Measurements from ENCODE around the gene TRIM28.
A peak's percentile ranks its signal among the peaks of the same experiment; 100 is the strongest.
"Not testable (repeated sequence)": the region's sequence is repeated elsewhere in the genome, so short reads cannot be mapped to it uniquely, and the experiment has no call there.

The TRIM28 gene

DNA sequence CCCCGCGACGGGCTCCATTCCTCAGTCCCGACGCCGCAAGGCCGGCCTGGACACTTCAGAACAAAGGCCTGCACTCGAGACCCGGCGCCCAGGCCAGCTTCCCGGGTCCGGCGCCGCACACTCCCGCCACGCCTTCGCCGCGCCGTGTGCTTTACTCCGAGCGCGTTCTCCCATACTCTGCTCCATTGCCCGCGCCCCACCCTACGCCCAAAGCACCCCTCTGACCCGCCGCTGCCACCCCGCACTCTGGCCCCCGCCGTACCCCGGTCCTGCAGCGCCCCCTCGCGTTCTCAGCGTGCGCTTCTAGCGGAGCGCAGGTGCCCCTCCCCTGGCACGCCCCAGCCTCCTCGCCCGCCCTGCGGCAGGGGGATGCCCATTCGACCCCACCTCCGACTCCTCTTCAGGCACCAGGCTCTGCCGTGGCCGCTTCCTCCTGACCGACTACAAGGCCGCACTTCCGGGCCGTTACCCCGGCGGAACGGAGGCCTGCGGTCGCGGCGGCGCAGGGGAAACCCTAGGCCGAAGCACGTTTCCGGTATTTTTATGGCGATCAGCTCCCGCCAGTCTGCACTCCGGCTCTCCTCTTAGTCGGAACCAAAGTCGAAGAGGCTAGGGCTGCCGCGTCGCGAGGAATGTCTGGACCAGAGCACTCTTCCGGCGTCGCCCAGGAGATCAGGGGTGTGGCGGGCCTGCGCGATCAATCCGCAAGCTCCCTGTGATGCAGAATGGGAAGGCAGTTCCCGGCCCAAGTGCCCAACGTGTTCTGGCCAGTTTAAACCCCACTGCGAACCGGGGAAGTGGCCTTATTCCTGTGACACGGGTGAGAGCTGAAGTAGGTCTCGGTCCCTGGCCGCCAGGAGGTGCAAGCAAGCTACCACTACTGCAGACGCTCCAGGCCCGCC is 24.3 kb upstream of the TRIM28 start, which contains the start of gene ZBTB45:
TSS of gene ZBTB45 (minus strand) at position 456 of the 902 bp plus-strand sequence. CDS start 2,137 bp downstream, outside the sequence.
- peak; percentile 97 for DNase-seq

DNA sequence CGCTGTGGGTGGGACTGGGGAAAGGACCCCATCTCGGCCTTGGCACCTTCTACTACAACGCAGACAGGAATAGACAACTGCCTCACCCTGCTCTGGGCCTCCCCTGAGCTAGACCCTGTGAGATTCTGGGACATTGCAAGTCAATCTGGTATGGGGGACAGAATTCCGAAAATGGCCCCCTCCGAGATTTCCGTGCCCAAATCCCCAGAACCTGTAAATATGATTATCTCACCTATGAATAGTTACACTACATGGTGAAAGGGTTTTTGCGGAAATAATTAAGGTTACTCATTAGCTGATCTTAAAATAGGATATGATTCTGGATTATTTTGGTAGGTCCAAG is 23.6 kb upstream of the TRIM28 start:
- DNase-seq, result no peak

DNA sequence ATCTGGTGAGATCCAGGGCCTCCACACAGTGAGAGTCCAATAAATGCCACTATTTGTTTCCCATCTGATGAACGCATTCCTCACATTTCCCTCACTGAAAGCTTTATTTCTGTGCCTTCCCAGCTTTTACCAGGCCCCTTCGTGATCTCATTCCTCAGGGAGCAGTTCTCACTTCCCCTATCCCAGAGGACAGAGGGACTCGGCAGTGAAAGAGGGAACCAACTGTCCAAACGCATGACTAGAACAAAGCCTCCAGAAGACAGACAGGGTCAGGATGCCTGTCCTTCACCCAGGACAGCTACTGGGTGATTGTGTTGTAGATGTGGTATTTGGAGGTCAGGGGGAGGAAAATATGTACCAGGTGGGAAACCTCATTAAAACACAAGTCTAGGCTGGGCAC is 22.2 kb upstream of the TRIM28 start:
- DNase-seq, result no peak

DNA sequence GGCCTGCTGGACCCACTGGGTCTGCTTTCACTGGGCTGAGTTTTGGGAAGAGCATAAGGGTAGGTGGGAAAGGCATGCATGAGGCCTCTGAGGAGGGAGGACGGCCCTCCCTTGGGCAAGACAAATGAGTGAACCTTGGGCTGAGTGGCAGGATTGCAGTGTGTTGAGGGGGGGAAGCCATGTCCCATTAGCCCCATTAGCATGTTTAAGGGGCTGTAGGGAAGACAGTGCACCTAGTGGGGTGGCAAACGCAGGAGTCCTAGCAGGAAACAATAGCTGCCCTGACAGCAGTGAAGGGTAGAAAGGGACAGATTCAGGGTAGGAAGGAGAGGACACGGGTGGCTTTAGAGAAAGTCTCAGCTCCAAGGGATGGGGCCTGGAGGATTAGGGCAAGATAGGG is 21.2 kb upstream of the TRIM28 start:
- no peak for DNase-seq

DNA sequence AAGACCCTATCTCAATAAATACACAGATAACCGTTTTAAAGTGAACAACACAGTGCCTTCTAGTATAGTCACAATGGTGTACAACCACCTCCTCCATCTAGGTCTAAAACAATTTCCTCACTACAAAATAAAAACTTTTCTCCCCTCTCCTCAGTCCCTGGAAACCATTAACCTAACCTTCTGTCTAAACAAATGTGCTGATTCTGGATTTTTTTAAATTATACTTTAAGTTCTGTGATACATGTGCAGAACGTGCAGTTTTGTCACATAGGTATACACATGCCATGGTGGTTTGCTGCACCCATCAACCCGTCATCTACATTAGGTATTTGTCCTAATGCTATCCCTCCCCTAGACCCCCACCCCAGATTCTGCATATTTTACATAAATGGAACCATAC is 14.5 kb upstream of the TRIM28 start:
- no peak for DNase-seq

DNA sequence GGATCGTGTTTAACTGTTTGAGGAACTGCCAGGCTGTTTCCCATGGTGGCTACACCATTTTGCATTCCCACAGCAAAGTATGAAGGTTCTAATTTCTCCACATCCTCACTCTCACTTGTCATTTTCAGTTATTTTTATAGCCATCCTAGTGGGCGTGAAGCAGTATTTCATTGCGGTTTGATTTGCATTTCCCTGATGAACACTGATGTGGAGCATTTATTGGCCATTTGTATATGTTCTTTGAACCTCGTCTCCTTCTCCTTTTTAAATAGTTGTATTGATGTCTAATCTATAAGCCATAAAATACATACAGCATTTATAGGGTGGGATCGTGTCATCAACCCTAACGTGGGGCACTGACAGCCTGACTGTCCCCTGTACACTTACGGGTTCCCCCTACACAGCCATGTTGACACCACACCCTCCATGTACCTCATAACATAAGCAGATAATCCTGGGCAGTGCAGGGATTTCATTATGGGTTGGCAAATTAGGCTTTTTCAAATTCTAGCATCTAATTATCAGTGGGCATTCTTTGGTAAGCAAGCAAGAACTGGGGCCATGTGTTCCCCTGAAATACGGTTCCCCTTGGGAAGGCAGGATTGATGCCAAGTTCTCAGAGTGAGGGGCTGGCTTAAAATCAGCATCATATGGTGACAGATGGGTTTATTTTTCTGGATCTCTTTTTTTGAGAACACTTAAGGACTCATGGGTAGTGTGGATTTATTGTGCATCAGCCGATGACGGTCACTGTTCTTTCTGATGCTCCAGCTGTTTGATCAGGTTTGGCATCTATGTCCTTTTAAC is 12.6 kb upstream of the TRIM28 start:
- DNase-seq, result no peak

DNA sequence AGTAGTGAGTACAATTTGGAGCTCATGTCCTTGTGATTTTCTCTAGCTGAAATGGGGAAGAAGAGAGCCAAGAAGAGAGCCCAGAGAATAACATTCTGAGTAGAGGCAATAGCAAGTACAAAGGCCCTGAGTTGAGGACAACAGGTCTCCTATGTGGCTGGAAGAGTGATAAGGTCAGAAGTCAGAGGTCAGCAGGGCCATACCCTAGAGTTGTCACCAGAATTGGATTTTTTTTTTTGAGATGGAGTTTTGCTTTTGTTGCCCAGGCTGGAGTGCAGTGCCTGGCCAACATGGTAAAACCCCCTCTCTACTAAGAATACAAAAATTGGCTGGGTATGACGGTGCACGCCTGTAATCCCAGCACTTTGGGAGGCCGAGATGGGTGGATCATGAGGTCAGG is 8.0 kb upstream of the TRIM28 start:
- no peak for DNase-seq

DNA sequence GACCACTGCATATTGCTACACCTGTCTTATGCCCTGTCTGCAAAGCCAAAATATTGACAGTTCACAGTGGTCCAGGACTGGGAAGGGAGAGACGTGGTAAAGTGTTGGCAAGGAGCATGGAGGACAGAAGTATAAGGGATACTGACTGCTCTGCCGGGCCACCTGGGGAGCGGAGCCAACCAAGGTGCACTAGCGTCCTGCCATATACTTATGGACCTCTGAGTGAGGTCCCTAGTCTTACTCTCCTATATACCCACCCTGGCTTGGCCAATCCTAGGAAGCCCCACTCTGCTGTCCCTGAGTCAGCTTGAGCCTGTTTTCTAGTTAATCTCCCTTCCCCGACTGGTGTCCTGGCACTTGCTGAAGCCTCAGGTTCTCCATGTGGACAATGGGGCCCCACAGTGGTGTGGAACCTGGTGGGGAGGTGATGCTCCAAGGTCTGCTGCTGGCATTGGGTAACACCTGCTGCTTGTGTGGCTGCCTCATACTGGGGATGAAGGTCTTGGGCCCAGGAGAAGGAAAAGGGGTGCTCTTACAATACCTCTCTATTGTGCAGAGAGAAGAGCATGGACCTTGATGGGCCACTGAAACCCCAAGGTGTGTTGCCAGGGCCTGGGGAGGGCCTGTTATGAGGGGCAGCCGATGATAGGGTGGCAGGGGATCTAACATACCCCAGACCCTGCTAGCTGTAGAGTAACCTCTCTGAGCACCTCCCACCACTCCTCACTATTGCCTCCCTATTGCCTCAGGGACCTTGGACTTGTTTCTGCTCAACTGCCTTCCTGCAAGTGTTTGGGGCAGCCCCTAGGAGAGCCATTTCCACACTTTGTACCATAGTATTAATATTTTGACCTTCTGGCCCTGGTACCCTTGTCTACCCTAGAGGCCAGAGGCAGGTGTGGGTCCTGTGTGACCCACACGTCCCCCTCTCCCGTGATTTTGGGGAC is 6.7 kb upstream of the TRIM28 start:
- DNase-seq, result no peak

DNA sequence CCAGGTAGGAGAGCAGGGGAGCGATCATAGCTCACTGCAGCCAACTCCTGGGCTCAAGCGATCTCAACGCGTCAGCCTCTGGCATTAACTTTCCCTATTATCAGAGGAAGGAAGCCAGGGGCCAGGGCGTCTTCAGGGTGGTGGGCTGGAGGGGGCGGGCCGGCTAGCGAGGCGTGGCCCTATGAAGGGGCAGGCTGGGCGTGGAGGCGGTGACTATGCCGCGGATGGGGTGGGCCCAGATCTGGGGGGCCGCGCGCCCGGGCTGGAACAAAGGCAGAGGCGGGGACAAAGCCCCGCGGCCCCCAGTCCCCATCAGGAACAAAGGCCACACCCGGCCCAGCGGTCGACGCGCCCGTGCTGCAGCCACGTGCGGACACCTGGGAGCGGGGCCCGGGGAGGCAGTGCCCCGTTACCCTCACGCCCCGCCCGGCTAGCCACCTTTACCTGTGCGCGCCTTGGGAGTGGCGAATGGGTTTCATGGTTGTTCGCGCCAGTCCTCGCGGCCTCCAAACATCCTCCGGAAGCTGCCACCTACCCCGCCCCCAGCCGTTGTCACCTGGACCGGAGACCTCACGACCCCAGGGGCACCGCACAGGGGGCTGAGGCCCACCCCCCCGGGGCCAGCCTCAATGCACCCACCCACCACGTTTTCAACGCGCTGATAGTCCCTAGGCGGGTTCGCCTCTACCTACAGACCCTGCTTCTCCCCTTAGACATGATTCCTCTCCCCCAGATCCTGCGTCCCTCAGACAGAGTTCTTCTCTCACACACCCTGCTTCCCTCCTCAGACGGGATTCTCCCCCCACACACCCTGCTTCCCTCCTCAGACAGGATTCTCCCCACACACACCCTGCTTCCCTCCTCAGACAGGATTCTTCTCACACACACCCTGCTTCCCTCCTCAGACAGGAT is 5.4 kb upstream of the TRIM28 start:
- DNase-seq, result peak; percentile 69

DNA sequence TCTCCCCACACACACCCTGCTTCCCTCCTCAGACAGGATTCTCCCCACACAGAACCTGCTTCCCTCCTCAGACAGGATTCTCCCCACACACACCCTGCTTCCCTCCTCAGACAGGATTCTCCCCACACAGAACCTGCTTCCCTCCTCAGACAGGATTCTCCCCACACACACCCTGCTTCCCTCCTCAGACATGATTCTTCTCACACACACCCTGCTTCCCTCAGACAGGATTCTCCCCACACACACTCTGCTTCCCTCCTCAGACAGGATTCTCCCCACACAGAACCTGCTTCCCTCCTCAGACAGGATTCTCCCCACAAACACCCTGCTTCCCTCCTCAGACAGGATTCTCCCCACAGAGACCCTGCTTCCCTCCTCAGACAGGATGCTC is 4.7 kb upstream of the TRIM28 start:
- DNase-seq, result not testable (repeated sequence)

DNA sequence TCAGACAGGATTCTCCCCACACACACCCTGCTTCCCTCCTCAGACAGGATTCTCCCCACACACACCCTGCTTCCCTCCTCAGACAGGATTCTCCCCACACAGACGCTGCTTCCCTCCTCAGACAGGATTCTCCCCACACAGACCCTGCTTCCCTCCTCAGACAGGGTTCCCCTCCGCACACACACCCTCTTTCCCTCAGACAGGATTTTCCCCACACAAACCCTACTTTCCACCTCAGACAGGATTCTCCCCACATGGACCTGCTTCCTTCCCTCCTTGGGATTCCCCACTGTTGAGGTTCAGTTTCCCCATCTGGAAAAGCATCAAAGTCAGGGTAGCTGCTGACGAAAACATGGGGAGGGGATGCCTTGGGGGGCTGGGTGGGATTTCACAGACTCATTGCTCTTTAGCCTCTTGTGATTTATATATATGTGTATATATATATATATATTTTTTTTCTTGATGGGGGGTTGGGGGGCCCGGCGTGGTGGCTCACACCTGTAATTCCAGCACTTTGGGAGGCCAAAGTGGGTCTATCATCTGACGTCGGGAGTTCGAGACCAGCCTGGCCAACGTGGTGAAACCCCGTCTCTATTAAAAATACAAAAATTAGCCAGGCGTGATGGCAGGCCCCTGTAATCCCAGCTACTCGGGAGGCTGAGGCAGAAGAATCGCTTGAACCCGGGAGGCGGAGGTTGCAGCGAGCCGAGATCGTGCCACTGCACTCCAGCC is 1.1 kb upstream of the TRIM28 start:
- not testable (repeated sequence) for DNase-seq

DNA sequence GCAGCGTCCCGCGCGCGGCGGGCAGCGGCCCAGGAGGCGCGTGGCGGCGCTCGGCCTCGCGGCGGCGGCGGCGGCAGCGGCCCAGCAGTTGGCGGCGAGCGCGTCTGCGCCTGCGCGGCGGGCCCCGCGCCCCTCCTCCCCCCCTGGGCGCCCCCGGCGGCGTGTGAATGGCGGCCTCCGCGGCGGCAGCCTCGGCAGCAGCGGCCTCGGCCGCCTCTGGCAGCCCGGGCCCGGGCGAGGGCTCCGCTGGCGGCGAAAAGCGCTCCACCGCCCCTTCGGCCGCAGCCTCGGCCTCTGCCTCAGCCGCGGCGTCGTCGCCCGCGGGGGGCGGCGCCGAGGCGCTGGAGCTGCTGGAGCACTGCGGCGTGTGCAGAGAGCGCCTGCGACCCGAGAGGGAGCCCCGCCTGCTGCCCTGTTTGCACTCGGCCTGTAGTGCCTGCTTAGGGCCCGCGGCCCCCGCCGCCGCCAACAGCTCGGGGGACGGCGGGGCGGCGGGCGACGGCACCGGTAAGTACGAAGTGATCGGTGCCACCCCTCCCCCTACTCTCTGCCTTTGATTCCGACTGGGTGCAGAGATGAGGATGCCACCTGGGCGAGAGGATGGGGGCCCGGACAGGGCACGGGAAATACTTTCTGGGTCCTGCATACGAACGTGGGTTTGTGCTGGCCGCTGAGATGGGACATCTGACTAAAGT is 874 bp downstream of the TRIM28 start:
- no peak for DNase-seq

DNA sequence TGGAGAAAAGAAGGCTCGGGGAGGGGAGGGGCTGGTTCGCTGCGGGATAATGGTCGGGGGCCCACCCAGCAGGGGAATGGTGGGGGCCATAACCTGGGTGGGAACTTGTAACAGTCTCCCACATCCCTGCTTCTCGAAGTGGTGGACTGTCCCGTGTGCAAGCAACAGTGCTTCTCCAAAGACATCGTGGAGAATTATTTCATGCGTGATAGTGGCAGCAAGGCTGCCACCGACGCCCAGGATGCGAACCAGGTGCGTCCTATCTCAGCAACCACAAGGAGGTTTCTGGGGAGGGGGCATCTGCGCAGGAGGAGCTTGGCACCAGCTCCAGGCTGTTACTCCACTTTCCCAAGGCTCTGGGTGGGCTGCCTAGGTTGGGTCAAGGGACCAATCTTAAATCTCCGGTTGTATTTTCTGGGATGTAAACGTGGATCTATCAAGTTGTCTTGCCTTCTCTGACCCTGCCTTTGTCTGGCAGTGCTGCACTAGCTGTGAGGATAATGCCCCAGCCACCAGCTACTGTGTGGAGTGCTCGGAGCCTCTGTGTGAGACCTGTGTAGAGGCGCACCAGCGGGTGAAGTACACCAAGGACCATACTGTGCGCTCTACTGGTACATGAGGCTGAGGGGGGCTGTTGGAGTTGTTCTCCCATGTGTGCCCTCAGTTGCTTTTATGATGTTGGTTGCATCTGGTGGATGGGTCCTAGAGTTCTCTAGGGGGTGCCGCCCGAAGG is 1.6 kb downstream of the TRIM28 start:
- no peak for DNase-seq

DNA sequence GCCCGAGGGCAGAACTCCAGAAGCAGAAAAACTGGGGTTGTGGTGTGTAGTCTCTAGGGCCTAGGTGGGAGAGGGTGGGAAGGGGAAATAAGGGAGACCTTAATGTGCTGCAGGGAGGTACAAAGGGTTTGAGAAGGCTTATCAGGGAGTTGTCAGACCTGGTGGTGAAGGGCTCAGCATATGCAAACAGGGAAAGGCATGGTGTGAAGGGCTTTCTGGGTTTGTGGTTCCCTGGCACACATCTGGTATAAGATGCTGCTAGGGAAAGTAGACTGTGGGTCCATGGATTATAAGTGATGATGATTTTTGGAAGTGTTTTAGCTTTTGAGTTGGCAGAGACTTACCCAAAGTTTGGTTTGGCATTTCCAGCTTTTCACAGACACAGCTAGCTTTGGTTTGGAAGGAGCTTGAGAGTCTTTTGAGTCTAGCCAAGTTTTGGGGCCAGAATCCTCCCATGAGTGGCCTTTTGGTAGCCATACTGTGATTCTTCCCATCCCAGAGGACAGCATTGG is 2.2 kb downstream of the TRIM28 start:
- no peak for DNase-seq

DNA sequence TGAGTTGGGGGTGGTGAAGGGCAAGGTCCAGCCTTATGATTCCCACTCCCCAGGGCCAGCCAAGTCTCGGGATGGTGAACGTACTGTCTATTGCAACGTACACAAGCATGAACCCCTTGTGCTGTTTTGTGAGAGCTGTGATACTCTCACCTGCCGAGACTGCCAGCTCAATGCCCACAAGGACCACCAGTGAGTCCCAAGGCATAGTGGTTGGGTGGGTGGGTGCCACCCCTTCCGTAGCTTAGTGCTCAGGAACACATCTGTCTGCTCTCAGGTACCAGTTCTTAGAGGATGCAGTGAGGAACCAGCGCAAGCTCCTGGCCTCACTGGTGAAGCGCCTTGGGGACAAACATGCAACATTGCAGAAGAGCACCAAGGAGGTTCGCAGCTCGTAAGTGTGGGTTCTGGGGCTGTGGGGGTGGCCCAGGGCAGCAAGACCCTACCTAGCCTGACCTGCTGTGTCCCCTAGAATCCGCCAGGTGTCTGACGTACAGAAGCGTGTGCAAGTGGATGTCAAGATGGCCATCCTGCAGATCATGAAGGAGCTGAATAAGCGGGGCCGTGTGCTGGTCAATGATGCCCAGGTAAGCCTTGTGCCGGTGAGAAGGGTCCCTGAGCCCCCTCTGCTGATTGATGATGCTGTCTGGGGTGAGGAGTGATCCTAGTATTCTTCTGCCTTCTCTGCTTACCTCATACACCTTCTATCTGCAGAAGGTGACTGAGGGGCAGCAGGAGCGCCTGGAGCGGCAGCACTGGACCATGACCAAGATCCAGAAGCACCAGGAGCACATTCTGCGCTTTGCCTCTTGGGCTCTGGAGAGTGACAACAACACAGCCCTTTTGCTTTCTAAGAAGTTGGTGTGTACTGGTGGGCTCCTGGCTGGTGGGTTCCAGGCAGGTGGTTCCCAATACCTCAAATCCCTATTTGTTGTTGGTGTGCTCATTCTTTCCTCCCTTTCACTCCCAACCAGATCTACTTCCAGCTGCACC is 3.8 kb downstream of the TRIM28 start:
- DNase-seq, result no peak

DNA sequence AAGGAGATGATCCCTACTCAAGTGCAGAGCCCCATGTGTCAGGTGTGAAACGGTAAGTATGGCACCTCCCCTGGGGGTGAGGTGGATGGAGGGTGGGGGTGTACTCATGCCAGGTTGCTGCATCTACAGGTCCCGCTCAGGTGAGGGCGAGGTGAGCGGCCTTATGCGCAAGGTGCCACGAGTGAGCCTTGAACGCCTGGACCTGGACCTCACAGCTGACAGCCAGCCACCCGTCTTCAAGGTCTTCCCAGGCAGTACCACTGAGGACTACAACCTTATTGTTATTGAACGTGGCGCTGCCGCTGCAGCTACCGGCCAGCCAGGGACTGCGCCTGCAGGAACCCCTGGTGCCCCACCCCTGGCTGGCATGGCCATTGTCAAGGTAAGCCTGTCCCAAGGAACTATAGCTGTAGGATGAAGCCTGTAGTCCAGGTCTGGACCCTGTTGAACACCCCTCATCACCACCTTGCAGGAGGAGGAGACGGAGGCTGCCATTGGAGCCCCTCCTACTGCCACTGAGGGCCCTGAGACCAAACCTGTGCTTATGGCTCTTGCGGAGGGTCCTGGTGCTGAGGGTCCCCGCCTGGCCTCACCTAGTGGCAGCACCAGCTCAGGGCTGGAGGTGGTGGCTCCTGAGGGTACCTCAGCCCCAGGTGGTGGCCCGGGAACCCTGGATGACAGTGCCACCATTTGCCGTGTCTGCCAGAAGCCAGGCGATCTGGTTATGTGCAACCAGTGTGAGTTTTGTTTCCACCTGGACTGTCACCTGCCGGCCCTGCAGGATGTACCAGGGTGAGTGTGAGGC is 5.2 kb downstream of the TRIM28 start:
- DNase-seq, result no peak

DNA sequence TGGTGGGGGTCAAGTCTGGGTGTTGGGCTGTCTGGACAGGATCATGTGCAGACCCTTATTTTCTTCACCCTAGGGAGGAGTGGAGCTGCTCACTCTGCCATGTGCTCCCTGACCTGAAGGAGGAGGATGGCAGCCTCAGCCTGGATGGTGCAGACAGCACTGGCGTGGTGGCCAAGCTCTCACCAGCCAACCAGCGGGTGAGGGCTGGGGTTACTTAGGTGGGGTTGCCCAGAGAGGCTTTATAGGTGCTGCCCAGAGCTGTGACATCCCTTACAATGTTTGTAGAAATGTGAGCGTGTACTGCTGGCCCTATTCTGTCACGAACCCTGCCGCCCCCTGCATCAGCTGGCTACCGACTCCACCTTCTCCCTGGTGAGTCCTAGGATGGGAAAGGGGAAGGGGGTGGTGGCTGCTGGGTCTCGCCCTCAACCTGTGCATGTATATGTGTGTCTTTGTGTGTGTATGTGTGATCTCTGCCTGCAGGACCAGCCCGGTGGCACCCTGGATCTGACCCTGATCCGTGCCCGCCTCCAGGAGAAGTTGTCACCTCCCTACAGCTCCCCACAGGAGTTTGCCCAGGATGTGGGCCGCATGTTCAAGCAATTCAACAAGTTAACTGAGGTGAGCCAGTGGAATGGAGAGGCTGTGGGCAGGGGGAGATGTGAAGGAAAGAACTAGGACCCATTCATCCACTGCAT is 5.9 kb downstream of the TRIM28 start:
- no peak for DNase-seq
